HL-60/S4 (cell line): Measurements from ENCODE around the gene IFITM10.

Source experiments
- in situ Hi-C: fragments of 300-500 bp; cut with MboI; formaldehyde crosslinking; loops from 2 replicates; pipeline ENCODE4 v1.14.3; 2022; ENCODE audit warnings: low sequenced_read_pairs

The IFITM10 gene

GRCh38 chr11:1753229-1753928, 3.0 kb upstream of the IFITM10 start:
- in situ Hi-C loops = no loop called here

- in situ Hi-C loops = no loop called here
These were observed 2.5 kb upstream of the IFITM10 start for GRCh38 chr11:1752907-1753228.

- in situ Hi-C loops = no loop called here
These were observed 1.9 kb upstream of the IFITM10 start for GRCh38 chr11:1751999-1752906.

- in situ Hi-C loops = no loop called here
These were observed 1.1 kb upstream of the IFITM10 start for GRCh38 chr11:1751531-1751921.

- in situ Hi-C loops = no loop called here
These were observed 590 bp upstream of the IFITM10 start for GRCh38 chr11:1750840-1751530.

- in situ Hi-C loops = no loop called here
These were observed 722 bp downstream of the IFITM10 start for GRCh38 chr11:1749395-1750351.

- in situ Hi-C loops = no loop called here
These were observed 1.6 kb downstream of the IFITM10 start for GRCh38 chr11:1748636-1749394.

GRCh38 chr11:1747753-1748635, 2.4 kb downstream of the IFITM10 start:
- in situ Hi-C loops = no loop called here

- in situ Hi-C loops = no loop called here
These were observed 3.2 kb downstream of the IFITM10 start for GRCh38 chr11:1746956-1747752.

GRCh38 chr11:1746511-1746931, 3.9 kb downstream of the IFITM10 start:
- in situ Hi-C loops = no loop called here

GRCh38 chr11:1745701-1746320, 4.6 kb downstream of the IFITM10 start:
- in situ Hi-C loops = no loop called here

- in situ Hi-C loops = no loop called here
These were observed 5.3 kb downstream of the IFITM10 start for GRCh38 chr11:1744891-1745700.

GRCh38 chr11:1744137-1744886, 6.1 kb downstream of the IFITM10 start:
- in situ Hi-C loops = no loop called here

GRCh38 chr11:1743585-1744136, 6.7 kb downstream of the IFITM10 start:
- in situ Hi-C loops = no loop called here

- in situ Hi-C loops = no loop called here
These were observed 7.4 kb downstream of the IFITM10 start for GRCh38 chr11:1742869-1743584.
